ENCODE results near the gene PLXNA4.

Gene PLXNA4

GRCh38 chr7:132618271-132618955, 42.1 kb upstream of the PLXNA4 start:
- H4K8ac ChIP-seq (ENCODE audit: low read depth, low read length) = no peak overlapping the region
- H3K4me2 ChIP-seq (ENCODE audit: low read length) = no peak overlapping the region
- no peak overlapping the region for H3K27ac ChIP-seq (ENCODE audit: low read depth, low read length)
- no peaks in the 10 kb centered on the region for H3K27me3 ChIP-seq (ENCODE audit: insufficient read depth, low read length, poor library complexity)
- H3K4ac ChIP-seq (ENCODE audit: low read depth, low read length) = no peak overlapping the region
- no peaks in the 10 kb centered on the region for H3K36me3 ChIP-seq (ENCODE audit: control insufficient read depth, insufficient read depth, low read length)
- H2AK5ac ChIP-seq (ENCODE audit: low read length) = no peak overlapping the region
- no peak overlapping the region for H3K23ac ChIP-seq (ENCODE audit: low read length)
- H3K4me3 ChIP-seq (ENCODE audit: low read length) = no peak overlapping the region
- no peak overlapping the region for H3K18ac ChIP-seq (ENCODE audit: low read length)
- no peaks in the 10 kb centered on the region for H3K79me1 ChIP-seq (ENCODE audit: low read length)
- no CpG with 5 or more reads among the region's 2 CpGs for WGBS (ENCODE audit: extremely low coverage, insufficient coverage, low lambda C conversion rate)
- peak; percentile 26 for DNase-seq
- H2BK15ac ChIP-seq (replicated peaks; ENCODE audit: low read depth) = no peak overlapping the region
- no peak overlapping the region for H2BK120ac ChIP-seq (ENCODE audit: low read depth, low read length)
- H3K79me2 ChIP-seq (ENCODE audit: control insufficient read depth, insufficient read depth, low read length) = no peaks in the 10 kb centered on the region
- no peak overlapping the region for H3K9ac ChIP-seq (ENCODE audit: low read length)
- H3K4me1 ChIP-seq (ENCODE audit: control insufficient read depth, low read depth, low read length) = peaks cover 3% of the 10 kb centered on the region
- H4K5ac ChIP-seq (ENCODE audit: low read length) = no peak overlapping the region
- H3K56ac ChIP-seq (ENCODE audit: low read length) = no peak overlapping the region
- no peak overlapping the region for H2BK5ac ChIP-seq (ENCODE audit: low read length)

- Histone ChIP-seq H3K56ac (ENCODE audit: low read length) (peak overlapping the region; percentile 86), H2BK15ac (replicated peaks; ENCODE audit: low read depth) (no peak overlapping the region), H3K23ac (ENCODE audit: low read length) (peak overlapping the region; percentile 20), H3K79me1 (ENCODE audit: low read length) (no peaks in the 10 kb centered on the region), H3K4me2 (ENCODE audit: low read length) (peak overlapping the region; percentile 94), H2AK5ac (ENCODE audit: low read length) (no peak overlapping the region), H3K9ac (ENCODE audit: low read length) (peak overlapping the region; percentile 65), H3K18ac (ENCODE audit: low read length) (peak overlapping the region; percentile 21), H3K27ac (ENCODE audit: low read depth, low read length) (no peak overlapping the region), H3K4me1 (ENCODE audit: control insufficient read depth, low read depth, low read length) (peaks cover 3% of the 10 kb centered on the region), H2BK120ac (ENCODE audit: low read depth, low read length) (no peak overlapping the region), H3K36me3 (ENCODE audit: control insufficient read depth, insufficient read depth, low read length) (no peaks in the 10 kb centered on the region), H3K79me2 (ENCODE audit: control insufficient read depth, insufficient read depth, low read length) (no peaks in the 10 kb centered on the region), H4K8ac (ENCODE audit: low read depth, low read length) (no peak overlapping the region), H2BK5ac (ENCODE audit: low read length) (no peak overlapping the region), H3K4me3 (ENCODE audit: low read length) (peak overlapping the region; percentile 45), H3K4ac (ENCODE audit: low read depth, low read length) (no peak overlapping the region), H3K27me3 (ENCODE audit: insufficient read depth, low read length, poor library complexity) (no peaks in the 10 kb centered on the region), H4K5ac (ENCODE audit: low read length) (no peak overlapping the region)
- DNase-seq = peak; percentile 87
- WGBS (ENCODE audit: extremely low coverage, insufficient coverage, low lambda C conversion rate) = no CpG with 5 or more reads among the region's 25 CpGs
These were observed 38.4 kb upstream of the PLXNA4 start for GRCh38 chr7:132614428-132615318.

GRCh38 chr7:132613737-132614136, 37.5 kb upstream of the PLXNA4 start:
- no peaks in the 10 kb centered on the region for H3K79me1 ChIP-seq (ENCODE audit: low read length)
- H4K8ac ChIP-seq (ENCODE audit: low read depth, low read length) = no peak overlapping the region
- no peak overlapping the region for H3K27ac ChIP-seq (ENCODE audit: low read depth, low read length)
- H2BK5ac ChIP-seq (ENCODE audit: low read length) = no peak overlapping the region
- no peaks in the 10 kb centered on the region for H3K36me3 ChIP-seq (ENCODE audit: control insufficient read depth, insufficient read depth, low read length)
- H3K9ac ChIP-seq (ENCODE audit: low read length) = no peak overlapping the region
- no peak overlapping the region for H3K23ac ChIP-seq (ENCODE audit: low read length)
- H4K5ac ChIP-seq (ENCODE audit: low read length) = no peak overlapping the region
- H3K18ac ChIP-seq (ENCODE audit: low read length) = no peak overlapping the region
- no peak for DNase-seq
- H3K4me3 ChIP-seq (ENCODE audit: low read length) = no peak overlapping the region
- H3K4me1 ChIP-seq (ENCODE audit: control insufficient read depth, low read depth, low read length) = peaks cover 5% of the 10 kb centered on the region
- no peak overlapping the region for H3K4ac ChIP-seq (ENCODE audit: low read depth, low read length)
- H3K79me2 ChIP-seq (ENCODE audit: control insufficient read depth, insufficient read depth, low read length) = no peaks in the 10 kb centered on the region
- no CpG with 5 or more reads among the region's 2 CpGs for WGBS (ENCODE audit: extremely low coverage, insufficient coverage, low lambda C conversion rate)
- H2AK5ac ChIP-seq (ENCODE audit: low read length) = no peak overlapping the region
- H2BK15ac ChIP-seq (replicated peaks; ENCODE audit: low read depth) = no peak overlapping the region
- no peak overlapping the region for H3K4me2 ChIP-seq (ENCODE audit: low read length)
- no peaks in the 10 kb centered on the region for H3K27me3 ChIP-seq (ENCODE audit: insufficient read depth, low read length, poor library complexity)
- no peak overlapping the region for H3K56ac ChIP-seq (ENCODE audit: low read length)
- H2BK120ac ChIP-seq (ENCODE audit: low read depth, low read length) = no peak overlapping the region

- Histone ChIP-seq H2AK5ac (ENCODE audit: low read length) (no peak overlapping the region), H3K36me3 (ENCODE audit: control insufficient read depth, insufficient read depth, low read length) (no peaks in the 10 kb centered on the region), H3K27me3 (ENCODE audit: insufficient read depth, low read length, poor library complexity) (no peaks in the 10 kb centered on the region), H3K4me1 (ENCODE audit: control insufficient read depth, low read depth, low read length) (peaks cover 5% of the 10 kb centered on the region), H3K18ac (ENCODE audit: low read length) (no peak overlapping the region), H4K8ac (ENCODE audit: low read depth, low read length) (no peak overlapping the region), H3K79me1 (ENCODE audit: low read length) (no peaks in the 10 kb centered on the region), H3K56ac (ENCODE audit: low read length) (no peak overlapping the region), H2BK15ac (replicated peaks; ENCODE audit: low read depth) (no peak overlapping the region), H3K4me3 (ENCODE audit: low read length) (no peak overlapping the region), H3K4ac (ENCODE audit: low read depth, low read length) (no peak overlapping the region), H3K79me2 (ENCODE audit: control insufficient read depth, insufficient read depth, low read length) (no peaks in the 10 kb centered on the region), H3K9ac (ENCODE audit: low read length) (no peak overlapping the region), H3K27ac (ENCODE audit: low read depth, low read length) (no peak overlapping the region), H4K5ac (ENCODE audit: low read length) (no peak overlapping the region), H2BK120ac (ENCODE audit: low read depth, low read length) (no peak overlapping the region), H3K4me2 (ENCODE audit: low read length) (no peak overlapping the region), H2BK5ac (ENCODE audit: low read length) (no peak overlapping the region), H3K23ac (ENCODE audit: low read length) (no peak overlapping the region)
- DNase-seq = no peak
- WGBS (ENCODE audit: extremely low coverage, insufficient coverage, low lambda C conversion rate) = no CpG with 5 or more reads among the region's 3 CpGs
These were observed 34.7 kb upstream of the PLXNA4 start for GRCh38 chr7:132610995-132611394.

GRCh38 chr7:132609906-132610520, 33.7 kb upstream of the PLXNA4 start:
- Histone ChIP-seq H4K8ac (ENCODE audit: low read depth, low read length) (no peak overlapping the region), H2AK5ac (ENCODE audit: low read length) (no peak overlapping the region), H2BK120ac (ENCODE audit: low read depth, low read length) (no peak overlapping the region), H3K4me3 (ENCODE audit: low read length) (no peak overlapping the region), H3K4me1 (ENCODE audit: control insufficient read depth, low read depth, low read length) (peaks cover 2% of the 10 kb centered on the region), H3K4me2 (ENCODE audit: low read length) (no peak overlapping the region), H3K4ac (ENCODE audit: low read depth, low read length) (no peak overlapping the region), H2BK5ac (ENCODE audit: low read length) (no peak overlapping the region), H3K9ac (ENCODE audit: low read length) (no peak overlapping the region), H2BK15ac (replicated peaks; ENCODE audit: low read depth) (no peak overlapping the region), H3K18ac (ENCODE audit: low read length) (no peak overlapping the region), H3K56ac (ENCODE audit: low read length) (no peak overlapping the region), H3K79me1 (ENCODE audit: low read length) (no peaks in the 10 kb centered on the region), H3K36me3 (ENCODE audit: control insufficient read depth, insufficient read depth, low read length) (no peaks in the 10 kb centered on the region), H3K27me3 (ENCODE audit: insufficient read depth, low read length, poor library complexity) (no peaks in the 10 kb centered on the region), H3K23ac (ENCODE audit: low read length) (no peak overlapping the region), H4K5ac (ENCODE audit: low read length) (no peak overlapping the region), H3K27ac (ENCODE audit: low read depth, low read length) (no peak overlapping the region), H3K79me2 (ENCODE audit: control insufficient read depth, insufficient read depth, low read length) (no peaks in the 10 kb centered on the region)
- WGBS (ENCODE audit: extremely low coverage, insufficient coverage, low lambda C conversion rate) = no CpG with 5 or more reads among the region's 2 CpGs
- no peak for DNase-seq
